ENCODE data around the gene STRIP1.
A peak's percentile ranks its signal among the peaks of the same experiment; 100 is the strongest.

STRIP1 gene

DNA sequence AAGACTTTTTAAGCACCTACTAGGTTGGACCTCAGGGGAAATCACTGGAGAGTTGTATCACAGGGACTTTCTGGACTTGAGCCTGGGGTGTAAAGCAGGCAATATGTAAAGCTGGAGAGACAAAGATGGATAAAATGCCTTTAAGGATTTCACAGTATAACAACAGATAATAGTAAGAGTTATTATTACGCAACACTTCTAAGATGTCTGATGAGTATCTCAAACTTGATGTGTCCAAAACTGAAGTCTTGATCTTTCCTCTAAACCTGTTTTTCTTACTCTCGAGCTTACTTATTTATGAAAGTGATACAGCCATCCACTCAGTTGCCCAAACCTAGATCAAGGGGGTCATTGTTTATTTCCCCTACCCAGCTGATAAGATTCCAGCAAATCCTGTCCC, 2.1 kb upstream of the STRIP1 start:
- no peak for FAIRE-seq
- no peak for TF ChIP-seq POLR2AphosphoS5 (IDR thresholded peaks at IDR 0.05; ENCODE audit: low read depth, low read length)
- no peak for TF ChIP-seq TAF1 (IDR thresholded peaks at IDR 0.05; ENCODE audit: low read depth, low read length)
- no peak for TF ChIP-seq POLR2A (IDR thresholded peaks at IDR 0.05; ENCODE audit: low read depth, low read length)
- DNase-seq (ENCODE audit: insufficient read length, low spot score) = no peak

DNA sequence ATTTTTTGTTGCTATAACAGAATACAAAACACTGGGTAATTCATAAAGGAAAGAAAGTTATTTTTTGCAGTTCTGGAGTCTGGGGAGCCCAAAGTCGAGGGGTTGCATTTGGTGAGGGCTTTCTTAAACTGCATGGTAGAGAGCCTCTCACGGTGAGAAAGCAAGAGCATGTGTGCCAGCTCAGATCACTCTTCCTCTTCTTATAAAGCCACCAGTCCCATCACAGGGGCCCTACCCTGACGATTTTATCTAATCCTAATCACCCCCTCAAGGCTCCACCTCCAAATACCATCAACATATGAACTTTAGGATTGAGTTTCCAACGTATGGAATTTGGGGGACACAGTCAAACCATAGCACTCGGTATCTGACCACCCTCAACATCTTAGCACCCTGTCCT, 1.0 kb upstream of the STRIP1 start:
- no peak for TF ChIP-seq PAX5 (IDR thresholded peaks at IDR 0.05; ENCODE audit: insufficient read depth, low read length, severe bottlenecking)
- TF ChIP-seq SPI1 (IDR thresholded peaks at IDR 0.05; ENCODE audit: low read depth, low read length) = no peak
- no peak for TF ChIP-seq TAF1 (IDR thresholded peaks at IDR 0.05; ENCODE audit: low read depth, low read length)
- TF ChIP-seq POLR2A (IDR thresholded peaks at IDR 0.05; ENCODE audit: low read depth, low read length) = no peak
- TF ChIP-seq POU2F2 (IDR thresholded peaks at IDR 0.05; ENCODE audit: low read depth, low read length) = no peak
- no peak for TF ChIP-seq POLR2AphosphoS5 (IDR thresholded peaks at IDR 0.05; ENCODE audit: low read depth, low read length)
- DNase-seq (ENCODE audit: insufficient read length, low spot score) (no peak), FAIRE-seq (no peak)

DNA sequence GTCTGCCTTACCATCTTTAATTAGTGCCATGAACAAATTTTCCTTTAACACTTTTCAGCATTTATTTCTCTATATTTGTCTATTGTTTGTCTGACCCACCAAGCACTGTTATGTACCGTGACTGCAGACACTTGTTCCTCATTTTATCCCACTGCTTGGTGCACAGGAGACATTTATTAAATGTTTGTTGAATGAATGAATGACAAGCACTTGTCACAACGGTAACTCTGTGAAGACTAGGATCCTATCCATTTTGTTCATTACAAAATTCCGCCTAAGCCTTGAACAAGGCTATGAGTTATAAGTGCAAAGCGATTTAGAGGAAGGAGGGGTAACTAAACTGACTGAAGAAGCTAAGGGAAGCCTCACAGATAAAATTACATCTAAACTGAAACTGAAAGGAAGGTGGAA, 379 bp upstream of the STRIP1 start:
- TF ChIP-seq POU2F2 (IDR thresholded peaks at IDR 0.05; ENCODE audit: low read depth, low read length) (no peak), SPI1 (IDR thresholded peaks at IDR 0.05; ENCODE audit: low read depth, low read length) (no peak), TAF1 (IDR thresholded peaks at IDR 0.05; ENCODE audit: low read depth, low read length) (no peak), POLR2A (IDR thresholded peaks at IDR 0.05; ENCODE audit: low read depth, low read length) (0 out of 2 replicates have a peak, but pooled peaks have one; percentile 7), POLR2AphosphoS5 (IDR thresholded peaks at IDR 0.05; ENCODE audit: low read depth, low read length) (no peak)
- FAIRE-seq (no peak), DNase-seq (ENCODE audit: insufficient read length, low spot score) (no peak)

DNA sequence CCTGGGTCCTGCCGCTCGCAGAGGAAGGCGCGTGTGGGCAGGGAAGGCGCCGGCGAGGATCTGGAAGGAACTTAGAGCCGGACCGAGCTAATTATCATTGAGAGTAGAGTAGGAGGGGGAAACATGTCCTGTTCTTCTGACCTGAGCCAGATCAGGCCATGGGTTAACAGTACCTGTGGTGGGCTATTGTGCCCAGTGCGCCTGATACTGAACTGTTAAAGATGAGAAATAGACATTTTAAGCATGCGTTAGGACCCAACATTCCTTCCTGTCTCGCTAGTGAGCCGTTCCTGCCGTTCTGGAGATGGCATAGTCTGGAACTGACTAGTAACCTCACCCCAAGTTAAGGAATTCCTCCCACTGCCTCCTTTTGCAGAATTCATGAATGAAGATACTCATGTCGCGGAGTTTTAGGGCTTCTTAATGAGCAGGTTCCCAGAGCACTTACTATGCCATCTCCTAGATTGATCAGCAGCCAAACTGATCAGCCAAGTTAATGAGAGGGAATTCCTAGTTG, 870 bp downstream of the STRIP1 start:
- TF ChIP-seq TAF1 (IDR thresholded peaks at IDR 0.05; ENCODE audit: low read depth, low read length) (no peak), PAX5 (IDR thresholded peaks at IDR 0.05; ENCODE audit: insufficient read depth, low read length, severe bottlenecking) (no peak), POLR2A (IDR thresholded peaks at IDR 0.05; ENCODE audit: low read depth, low read length) (no peak), POLR2AphosphoS5 (IDR thresholded peaks at IDR 0.05; ENCODE audit: low read depth, low read length) (no peak), SPI1 (IDR thresholded peaks at IDR 0.05; ENCODE audit: low read depth, low read length) (no peak), POU2F2 (IDR thresholded peaks at IDR 0.05; ENCODE audit: low read depth, low read length) (no peak)
- DNase-seq (ENCODE audit: insufficient read length, low spot score) (no peak), FAIRE-seq (peak; percentile 9)

DNA sequence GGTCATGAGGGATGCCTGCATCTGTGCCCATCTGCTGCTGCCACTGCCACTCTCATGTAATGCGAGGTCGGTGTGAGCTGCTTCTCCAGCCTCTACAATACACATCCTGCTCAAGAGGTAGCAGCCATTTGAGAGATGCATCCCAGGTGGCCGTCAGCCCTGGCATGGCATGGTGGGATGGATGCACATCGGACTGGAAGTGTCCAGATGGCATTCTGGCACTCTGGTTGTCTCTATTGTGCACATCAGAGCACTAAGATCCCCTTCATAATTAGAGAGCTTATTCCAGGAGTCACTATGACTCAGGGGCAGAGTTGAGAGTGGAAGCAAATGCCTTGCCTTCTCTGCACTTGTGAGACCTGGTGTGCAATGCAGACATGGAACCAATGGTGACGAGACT, 3.8 kb downstream of the STRIP1 start:
- TF ChIP-seq POLR2AphosphoS5 (IDR thresholded peaks at IDR 0.05; ENCODE audit: low read depth, low read length) = no peak
- no peak for TF ChIP-seq POLR2A (IDR thresholded peaks at IDR 0.05; ENCODE audit: low read depth, low read length)
- no peak for TF ChIP-seq POU2F2 (IDR thresholded peaks at IDR 0.05; ENCODE audit: low read depth, low read length)
- no peak for TF ChIP-seq TAF1 (IDR thresholded peaks at IDR 0.05; ENCODE audit: low read depth, low read length)
- no peak for TF ChIP-seq PAX5 (IDR thresholded peaks at IDR 0.05; ENCODE audit: insufficient read depth, low read length, severe bottlenecking)
- TF ChIP-seq SPI1 (IDR thresholded peaks at IDR 0.05; ENCODE audit: low read depth, low read length) = no peak
- DNase-seq (ENCODE audit: insufficient read length, low spot score) (no peak), FAIRE-seq (no peak)

DNA sequence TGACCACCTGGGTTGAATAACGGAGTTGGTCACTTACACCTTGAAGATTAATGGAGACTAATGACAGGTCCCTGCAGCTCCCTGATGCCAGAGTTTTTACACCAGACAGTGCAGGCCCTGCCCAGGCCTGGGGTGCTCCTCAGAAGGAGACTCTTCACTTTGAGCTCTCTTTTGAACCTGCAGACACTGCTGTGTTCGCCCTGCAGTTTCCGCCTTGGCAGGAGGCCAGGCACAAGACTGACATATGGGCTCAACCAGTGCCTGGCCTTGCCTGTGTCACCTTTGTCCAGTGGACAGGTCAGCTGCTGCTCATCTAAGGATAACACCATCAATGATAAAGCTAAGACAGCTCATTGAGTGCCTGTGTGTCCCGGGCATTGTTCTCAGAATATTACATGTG, 5.2 kb downstream of the STRIP1 start:
- TF ChIP-seq POLR2A (IDR thresholded peaks at IDR 0.05; ENCODE audit: low read depth, low read length) (no peak), TAF1 (IDR thresholded peaks at IDR 0.05; ENCODE audit: low read depth, low read length) (no peak), PAX5 (IDR thresholded peaks at IDR 0.05; ENCODE audit: insufficient read depth, low read length, severe bottlenecking) (no peak), SPI1 (IDR thresholded peaks at IDR 0.05; ENCODE audit: low read depth, low read length) (no peak), POLR2AphosphoS5 (IDR thresholded peaks at IDR 0.05; ENCODE audit: low read depth, low read length) (no peak), POU2F2 (IDR thresholded peaks at IDR 0.05; ENCODE audit: low read depth, low read length) (no peak)
- FAIRE-seq (no peak), DNase-seq (ENCODE audit: insufficient read length, low spot score) (no peak)

DNA sequence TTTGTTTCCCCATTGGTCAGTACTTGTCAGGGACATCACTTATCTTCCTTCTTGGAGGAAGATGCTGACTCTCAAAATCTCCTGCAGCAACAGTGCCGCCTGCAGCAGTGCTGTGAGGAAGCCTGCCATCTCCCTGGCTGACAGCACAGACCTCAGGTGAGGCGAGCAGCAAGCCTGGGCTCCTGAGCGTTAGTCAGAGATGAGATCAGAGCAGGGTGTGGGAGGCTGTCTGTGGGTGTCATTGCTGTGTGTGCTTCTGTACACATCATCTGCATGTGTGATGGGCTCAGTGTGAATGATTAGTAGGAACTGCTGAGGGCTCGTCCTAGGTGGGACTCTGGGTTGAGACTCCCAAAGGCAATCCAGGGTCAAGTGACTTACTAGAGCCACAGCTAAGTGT, 6.1 kb downstream of the STRIP1 start:
- DNase-seq (ENCODE audit: insufficient read length, low spot score) = no peak
- no peak for FAIRE-seq
- no peak for TF ChIP-seq POLR2AphosphoS5 (IDR thresholded peaks at IDR 0.05; ENCODE audit: low read depth, low read length)
- no peak for TF ChIP-seq POU2F2 (IDR thresholded peaks at IDR 0.05; ENCODE audit: low read depth, low read length)
- TF ChIP-seq TAF1 (IDR thresholded peaks at IDR 0.05; ENCODE audit: low read depth, low read length) = no peak
- no peak for TF ChIP-seq PAX5 (IDR thresholded peaks at IDR 0.05; ENCODE audit: insufficient read depth, low read length, severe bottlenecking)
- TF ChIP-seq POLR2A (IDR thresholded peaks at IDR 0.05; ENCODE audit: low read depth, low read length) = no peak
- no peak for TF ChIP-seq SPI1 (IDR thresholded peaks at IDR 0.05; ENCODE audit: low read depth, low read length)

DNA sequence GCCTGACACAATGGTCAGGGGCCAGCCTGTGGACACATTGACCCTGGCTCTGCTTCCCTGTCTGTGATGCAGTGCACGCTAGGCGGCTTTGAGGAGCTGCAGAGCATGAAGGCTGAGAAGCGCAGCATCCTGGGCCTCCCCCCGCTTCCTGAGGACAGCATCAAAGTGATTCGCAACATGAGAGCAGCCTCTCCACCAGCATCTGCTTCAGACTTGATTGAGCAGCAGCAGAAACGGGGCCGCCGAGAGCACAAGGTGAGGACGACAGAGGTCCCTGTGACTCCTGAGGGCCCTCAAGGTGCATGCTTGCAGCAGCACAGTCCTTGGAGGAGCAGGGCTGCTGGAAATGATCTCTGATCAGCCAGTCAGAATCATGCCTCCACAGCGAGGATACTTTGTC, 8.6 kb downstream of the STRIP1 start:
- TF ChIP-seq POLR2AphosphoS5 (IDR thresholded peaks at IDR 0.05; ENCODE audit: low read depth, low read length) = no peak
- no peak for TF ChIP-seq SPI1 (IDR thresholded peaks at IDR 0.05; ENCODE audit: low read depth, low read length)
- TF ChIP-seq POU2F2 (IDR thresholded peaks at IDR 0.05; ENCODE audit: low read depth, low read length) = no peak
- TF ChIP-seq POLR2A (IDR thresholded peaks at IDR 0.05; ENCODE audit: low read depth, low read length) = no peak
- no peak for TF ChIP-seq TAF1 (IDR thresholded peaks at IDR 0.05; ENCODE audit: low read depth, low read length)
- TF ChIP-seq PAX5 (IDR thresholded peaks at IDR 0.05; ENCODE audit: insufficient read depth, low read length, severe bottlenecking) = no peak
- no peak for DNase-seq (ENCODE audit: insufficient read length, low spot score)
- no peak for FAIRE-seq

DNA sequence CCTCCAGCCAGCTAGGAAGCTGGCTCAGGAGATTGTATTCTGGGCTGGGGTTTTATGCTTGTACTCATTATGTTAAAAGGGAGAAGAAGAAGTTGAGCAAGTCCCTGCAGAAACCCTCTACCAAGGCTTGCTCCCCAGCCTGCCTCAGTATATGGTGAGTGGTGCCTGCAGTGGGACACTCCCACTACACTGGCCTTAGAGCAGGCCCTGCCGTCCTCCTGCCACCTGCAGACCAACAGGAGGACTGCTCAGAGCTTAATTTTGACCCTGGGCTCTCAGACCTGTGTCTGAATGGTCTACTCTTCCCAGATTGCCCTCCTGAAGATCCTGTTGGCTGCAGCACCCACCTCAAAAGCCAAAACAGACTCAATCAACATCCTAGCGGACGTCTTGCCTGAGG, 13.0 kb downstream of the STRIP1 start:
- DNase-seq (ENCODE audit: insufficient read length, low spot score) = no peak
- TF ChIP-seq POU2F2 (IDR thresholded peaks at IDR 0.05; ENCODE audit: low read depth, low read length) (no peak), POLR2AphosphoS5 (IDR thresholded peaks at IDR 0.05; ENCODE audit: low read depth, low read length) (no peak)
- no peak for FAIRE-seq

DNA sequence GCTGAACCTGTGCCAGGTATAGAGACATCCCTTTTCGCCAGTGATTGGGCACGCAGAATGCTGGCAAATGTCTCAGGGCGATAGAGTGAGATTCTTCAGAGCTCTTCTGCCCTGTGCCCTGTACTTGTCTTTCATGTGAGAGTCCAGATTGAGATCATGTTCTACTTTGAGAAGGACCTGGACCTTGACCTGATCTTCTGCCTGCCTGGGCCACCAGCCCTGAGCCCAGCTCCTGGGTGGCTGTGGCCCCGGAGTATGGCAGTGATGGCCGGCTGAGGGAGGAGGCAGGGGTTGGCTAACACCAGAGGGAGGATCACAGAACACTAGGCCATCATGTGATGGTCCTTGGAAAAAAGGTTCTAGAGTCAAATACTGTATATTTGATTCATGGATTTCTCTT, 13.8 kb downstream of the STRIP1 start:
- DNase-seq (ENCODE audit: insufficient read length, low spot score) = no peak
- no peak for FAIRE-seq
- TF ChIP-seq POU2F2 (IDR thresholded peaks at IDR 0.05; ENCODE audit: low read depth, low read length) = no peak
- TF ChIP-seq TAF1 (IDR thresholded peaks at IDR 0.05; ENCODE audit: low read depth, low read length) = no peak
- TF ChIP-seq SPI1 (IDR thresholded peaks at IDR 0.05; ENCODE audit: low read depth, low read length) = no peak
- no peak for TF ChIP-seq PAX5 (IDR thresholded peaks at IDR 0.05; ENCODE audit: insufficient read depth, low read length, severe bottlenecking)
- TF ChIP-seq POLR2AphosphoS5 (IDR thresholded peaks at IDR 0.05; ENCODE audit: low read depth, low read length) = no peak
- no peak for TF ChIP-seq POLR2A (IDR thresholded peaks at IDR 0.05; ENCODE audit: low read depth, low read length)

All from GM12891 (cell line).